Ascending aorta (tissue), 2 donors: ENCODE data around the gene HSPA1A. TPM values are rescaled to one million over a fixed set of nuclear protein-coding genes. Genes with fewer than 3 reads are reported as not detected.

Experiments used
- DNase-seq, 2 donors: peaks; one replicate each; pipeline ENCODE4 v3.0.0-alpha.2; 2019; ENCODE audit warnings: low spot score in 2 of 2
- H3K27ac ChIP-seq, 2 donors: fragments of 200-600 bp; sonication (generic); one replicate each; pipeline ENCODE4 v1.5.1; 2016 to 2017; ENCODE audit warnings: mild to moderate bottlenecking in 1 of 2
- H3K27me3 ChIP-seq: fragments of 200-600 bp; sonication (generic); one replicate; pipeline ENCODE4 v1.5.1; 2017
- H3K36me3 ChIP-seq, 2 donors: fragments of 200-600 bp; sonication (generic); one replicate each; pipeline ENCODE4 v1.5.1; 2016
- H3K4me1 ChIP-seq, 2 donors: fragments of 200-600 bp; sonication (generic); one replicate each; pipeline ENCODE4 v1.5.1; 2016 to 2017; ENCODE audit warnings: mild to moderate bottlenecking in 1 of 2
- H3K4me3 ChIP-seq, 2 donors: fragments of 200-600 bp; sonication (generic); one replicate each; pipeline ENCODE4 v1.5.1; 2016 to 2017; ENCODE audit warnings: mild to moderate bottlenecking in 1 of 2
- H3K9me3 ChIP-seq, 2 donors: fragments of 200-600 bp; sonication (generic); one replicate each; pipeline ENCODE4 v1.5.1; 2016
- CTCF ChIP-seq, 3 experiments: fragments of 200-600 bp in 2 of 3; fragments of 450-650 bp in 1 of 3; sonication (generic) in 2 of 3; IDR thresholded peaks; one replicate each; pipeline ENCODE4 v1.5.1; 2016 to 2019; ENCODE audit warnings: antibody characterized with exemption in 3 of 3, mild to moderate bottlenecking in 1 of 3, moderate library complexity in 1 of 3
- intact Hi-C: fragments of 100-400 bp; cut with DNase I; formaldehyde crosslinking; loops from one replicate; pipeline ENCODE4 v1.15.1; 2023
- total RNA-seq: library from RNA; depleted of rRNA; stranded (reverse); fragments of >200 nt; gene quantifications from one replicate; pipeline ENCODE4 v1.1.0, GENCODE V29; 2016

Gene HSPA1A
- total RNA-seq, 1 donor from 2014 or later, result 288 TPM

GRCh38 chr6:31779908-31780307, 35.4 kb upstream of the HSPA1A start:
- Histone ChIP-seq H3K4me3 (no peak overlapping the region), H3K27ac (no peak overlapping the region), H3K36me3 (peaks cover 59 to 66% of the 10 kb centered on the region in 2 donors), H3K9me3 (no peaks in the 10 kb centered on the region), H3K27me3 (no peaks in the 10 kb centered on the region), H3K4me1 (peaks cover 0 to 6% of the 10 kb centered on the region in 2 donors)
- intact Hi-C loops, result no loop called here
- TF ChIP-seq CTCF (IDR thresholded peaks at IDR 0.05), result no peak
- no peak for DNase-seq

DNA sequence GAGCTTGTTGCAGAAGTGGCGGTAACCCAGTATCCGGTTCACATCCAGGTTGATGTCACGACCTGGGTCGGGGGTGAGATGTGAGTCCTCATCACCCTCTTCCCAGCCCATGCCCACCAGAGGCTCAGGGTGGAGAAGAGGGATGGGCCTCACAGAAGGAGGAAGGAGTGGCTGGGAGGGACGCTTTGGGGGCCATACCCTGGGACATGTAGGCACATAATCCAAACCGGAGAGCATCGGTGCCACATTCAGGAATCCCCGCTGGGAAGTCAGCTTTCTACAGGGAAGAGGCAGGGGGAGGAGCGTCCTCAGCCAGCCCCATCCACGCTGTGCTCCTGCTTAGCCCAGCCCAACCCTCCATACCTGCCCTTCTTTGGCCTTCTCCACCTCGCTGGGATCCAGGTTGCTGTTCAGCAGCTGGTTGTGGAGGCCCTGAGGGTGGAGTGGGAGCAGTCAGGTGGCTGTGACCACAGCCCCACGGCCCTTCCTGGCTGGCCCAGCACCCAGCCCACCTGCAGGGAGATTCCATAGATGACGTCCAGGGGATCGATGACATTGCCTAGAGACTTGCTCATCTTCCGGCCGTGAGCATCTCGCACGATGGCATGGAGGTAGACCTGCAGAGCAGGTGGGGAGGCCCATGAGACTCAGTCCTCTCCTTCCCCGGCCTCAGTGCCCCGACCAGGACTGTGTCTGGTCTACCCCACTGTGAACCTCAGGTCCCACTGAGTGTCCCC, 34.7 kb upstream of the HSPA1A start:
- Histone ChIP-seq H3K9me3 (no peaks in the 10 kb centered on the region), H3K27me3 (no peaks in the 10 kb centered on the region), H3K36me3 (peaks cover 66 to 74% of the 10 kb centered on the region in 2 donors), H3K27ac (no peak overlapping the region), H3K4me1 (peaks cover 0 to 6% of the 10 kb centered on the region in 2 donors), H3K4me3 (no peak overlapping the region)
- intact Hi-C loops, result no loop called here
- no peak for TF ChIP-seq CTCF (IDR thresholded peaks at IDR 0.05)
- no peak for DNase-seq

DNA sequence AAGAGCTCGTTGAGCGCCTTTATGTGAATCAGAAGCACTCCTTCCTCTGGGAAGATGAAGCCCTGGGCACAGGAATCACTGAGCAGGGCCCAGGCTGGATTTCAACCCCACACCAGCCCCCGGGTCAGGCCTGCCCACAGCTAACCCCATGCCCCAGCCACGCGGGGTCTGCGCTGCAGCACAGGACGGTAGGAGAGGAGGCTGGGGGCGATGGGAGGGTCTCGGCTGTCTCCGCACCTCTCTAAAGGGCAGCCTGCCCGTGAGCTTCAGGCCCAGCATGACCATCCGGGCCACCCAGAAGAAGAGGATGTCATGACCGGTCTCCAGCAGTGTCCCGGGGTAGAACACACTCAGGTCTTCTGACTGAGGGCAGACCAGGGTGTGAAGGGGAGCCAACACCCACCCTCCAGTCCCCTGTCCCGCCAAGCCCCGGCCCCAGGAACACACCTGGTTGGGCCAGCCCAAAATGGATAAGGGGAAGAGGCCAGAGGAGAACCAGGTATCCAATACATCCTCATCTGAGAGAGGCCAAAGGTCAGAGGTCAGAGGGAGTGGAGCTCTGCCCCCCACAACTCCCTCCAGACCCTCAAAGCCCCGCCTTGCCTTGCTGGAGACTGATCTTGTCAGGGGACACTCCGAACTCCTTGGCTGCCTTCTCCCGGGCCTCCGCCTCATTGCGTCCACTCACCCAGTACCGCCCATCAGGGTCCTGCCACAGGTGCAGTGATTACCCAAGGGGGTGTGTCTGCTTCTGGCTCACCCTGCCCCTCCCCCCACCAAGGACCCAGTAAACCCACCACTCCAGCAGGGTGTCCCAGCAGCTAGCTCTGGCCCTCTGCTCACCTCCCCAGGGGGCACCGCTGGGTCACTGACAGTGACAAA, 33.9 kb upstream of the HSPA1A start:
- no peak overlapping the region for H3K4me3 ChIP-seq
- no peak overlapping the region for H3K27ac ChIP-seq
- intact Hi-C loops, result no loop called here
- no peak for DNase-seq
- no peak for TF ChIP-seq CTCF (IDR thresholded peaks at IDR 0.05)
- peaks cover 0 to 6% of the 10 kb centered on the region in 2 donors for H3K4me1 ChIP-seq
- no peaks in the 10 kb centered on the region for H3K27me3 ChIP-seq
- no peaks in the 10 kb centered on the region for H3K9me3 ChIP-seq
- H3K36me3 ChIP-seq, result peaks cover 67 to 76% of the 10 kb centered on the region in 2 donors

GRCh38 chr6:31782126-31782855, 33.1 kb upstream of the HSPA1A start:
- intact Hi-C loops, result no loop called here
- peaks cover 0 to under 1% of the 10 kb centered on the region in 2 donors for H3K4me1 ChIP-seq
- no peak overlapping the region for H3K4me3 ChIP-seq
- H3K27ac ChIP-seq, result no peak overlapping the region
- no peak for DNase-seq
- H3K36me3 ChIP-seq, result peaks cover 70 to 76% of the 10 kb centered on the region in 2 donors
- no peaks in the 10 kb centered on the region for H3K9me3 ChIP-seq
- no peaks in the 10 kb centered on the region for H3K27me3 ChIP-seq
- no peak for TF ChIP-seq CTCF (IDR thresholded peaks at IDR 0.05)

DNA sequence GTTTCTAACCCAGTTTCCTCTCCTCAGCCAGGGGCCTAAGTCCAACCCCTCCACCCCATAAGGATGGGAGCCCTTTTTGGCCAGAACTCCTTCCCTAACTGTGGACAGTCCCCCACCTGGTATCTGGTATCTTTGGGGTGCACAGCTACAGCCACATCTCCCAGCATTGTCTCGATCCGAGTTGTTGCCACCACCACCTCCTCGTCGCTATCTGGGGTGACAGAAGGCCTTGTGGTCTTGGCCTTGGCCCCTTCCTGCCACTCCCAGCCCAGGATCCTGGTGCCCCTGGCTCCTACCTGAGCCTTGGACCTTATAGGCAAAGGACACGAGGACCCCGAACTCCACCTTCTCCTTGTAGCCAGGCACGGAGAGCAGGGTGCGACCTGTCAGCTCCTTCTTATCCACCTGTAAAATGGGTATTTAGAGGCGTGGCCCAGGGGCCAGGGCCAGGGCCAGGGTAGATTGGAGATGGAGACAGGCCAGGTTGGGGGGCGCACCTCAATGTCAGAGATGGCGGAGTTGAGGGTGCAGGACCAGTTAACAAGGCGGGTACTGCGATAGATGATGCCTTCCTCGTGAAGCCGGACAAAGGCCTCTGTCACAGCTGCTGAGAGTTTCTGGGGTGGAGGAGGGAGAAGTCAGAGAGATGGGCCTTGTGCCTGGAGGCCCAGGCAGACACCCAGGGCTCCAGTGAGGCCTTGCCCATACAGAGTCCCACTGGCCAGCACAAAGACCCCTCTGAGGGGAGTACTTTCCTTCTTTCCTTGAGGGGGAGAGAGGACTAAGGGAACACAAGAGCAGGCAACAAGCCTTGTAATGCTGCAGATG, 31.0 kb upstream of the HSPA1A start:
- Histone ChIP-seq H3K9me3 (no peaks in the 10 kb centered on the region), H3K27ac (no peak overlapping the region), H3K36me3 (peaks cover 68 to 69% of the 10 kb centered on the region in 2 donors), H3K4me1 (no peaks in the 10 kb centered on the region), H3K4me3 (no peak overlapping the region), H3K27me3 (no peaks in the 10 kb centered on the region)
- DNase-seq, result no peak
- TF ChIP-seq CTCF (IDR thresholded peaks at IDR 0.05), result no peak
- intact Hi-C loops, result no loop called here
